Astrocyte of the cerebellum (primary cell): Measurements from ENCODE around the gene ZBTB16.
A peak's percentile ranks its signal among the peaks of the same experiment; 100 is the strongest.

Source experiments
- DNase-seq: peaks from one replicate; pipeline ENCODE4 v3.0.0-alpha.2; 2011; ENCODE audit warnings: low read depth
- H3K4me3 ChIP-seq: 2 replicates; pipeline ENCODE4 v1.5.1; 2011; ENCODE audit warnings: mild to moderate bottlenecking, low read depth, low read length, moderate library complexity
- CTCF ChIP-seq: IDR thresholded peaks from 2 replicates; pipeline ENCODE4 v1.5.1; 2012; ENCODE audit warnings: low read length, low read depth, moderate library complexity, mild to moderate bottlenecking; ENCODE audit errors: missing control alignments
- in situ Hi-C: cut with HindIII; loops from 2 replicates; pipeline ENCODE4 v1.10.0; 2017; ENCODE audit warnings: low sequenced_read_pairs

The ZBTB16 gene

DNA sequence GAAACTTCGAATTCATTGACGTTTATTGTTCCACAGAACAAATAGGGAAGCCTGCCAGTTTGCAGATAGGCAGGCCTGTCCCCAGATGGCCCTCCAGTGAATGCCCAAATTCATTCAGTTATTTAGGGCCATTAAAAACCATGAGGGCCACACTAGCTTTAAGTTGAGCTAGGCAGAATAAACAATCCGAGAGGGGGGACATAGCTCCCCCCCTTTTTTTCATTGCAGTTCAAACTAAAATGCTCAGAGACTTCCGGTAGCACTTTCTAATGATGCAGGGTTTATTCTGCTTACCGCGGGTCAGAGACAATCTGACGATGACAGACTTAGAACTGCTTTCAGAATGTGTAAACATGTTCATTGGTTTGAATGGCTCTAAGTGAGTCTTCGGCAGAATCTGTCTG lies 72.0 kb downstream of the ZBTB16 start:
- in situ Hi-C loops, result no loop called here
- TF ChIP-seq CTCF, result no peak
- no peak overlapping the region for H3K4me3 ChIP-seq
- DNase-seq, result no peak

DNA sequence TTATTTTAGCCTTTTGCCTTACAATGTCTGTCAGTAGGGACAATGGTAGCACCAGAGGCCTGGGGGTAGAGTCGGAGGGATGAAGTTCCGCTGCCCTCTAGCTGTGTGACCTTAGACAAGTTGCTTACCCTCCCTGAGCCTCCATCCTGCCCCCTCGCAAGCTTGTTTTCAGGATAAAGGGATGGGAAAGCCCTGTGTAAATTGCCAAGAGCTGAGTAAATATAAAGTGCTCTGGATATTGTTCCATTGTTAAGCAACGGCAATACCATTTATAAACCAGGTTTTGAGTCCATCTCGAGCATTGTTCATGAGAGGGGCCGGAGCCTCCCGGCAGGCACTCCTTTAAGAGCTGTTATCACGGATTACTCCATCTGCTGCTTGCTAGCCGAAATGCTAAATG lies 72.9 kb downstream of the ZBTB16 start:
- DNase-seq, result no peak
- H3K4me3 ChIP-seq, result no peak overlapping the region
- in situ Hi-C loops, result no loop called here
- no peak for TF ChIP-seq CTCF

DNA sequence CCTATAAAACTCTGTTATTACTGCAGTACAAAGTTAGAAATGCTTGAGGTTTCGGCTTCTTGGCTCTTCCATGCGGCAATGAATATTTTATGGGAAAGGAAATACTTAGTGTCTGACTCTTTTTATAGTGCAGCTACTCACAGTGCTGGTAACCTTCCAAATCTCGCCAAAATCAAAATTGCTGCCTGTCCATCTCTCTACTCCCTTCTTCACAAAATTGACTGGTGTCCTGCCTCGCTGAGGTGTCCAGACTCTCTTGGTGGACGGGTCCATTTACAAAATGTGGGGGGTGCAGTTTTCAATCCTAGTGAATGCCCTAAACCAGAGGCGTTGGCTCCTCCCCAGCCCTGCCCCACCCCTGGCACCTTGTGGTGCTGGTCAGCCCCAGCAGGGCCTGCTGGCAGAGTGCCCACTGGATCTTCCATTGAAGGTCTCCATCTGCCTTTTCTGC lies 73.5 kb downstream of the ZBTB16 start:
- TF ChIP-seq CTCF, result no peak
- peak; percentile 58 for DNase-seq
- H3K4me3 ChIP-seq, result no peak overlapping the region
- in situ Hi-C loops, result no loop called here

- H3K4me3 ChIP-seq, result no peak overlapping the region
- DNase-seq, result peak; percentile 53
- TF ChIP-seq CTCF, result peak; percentile 14
- in situ Hi-C loops, result no loop called here
Observed at GRCh38 chr11:114133548-114134329, 74.2 kb downstream of the ZBTB16 start.

DNA sequence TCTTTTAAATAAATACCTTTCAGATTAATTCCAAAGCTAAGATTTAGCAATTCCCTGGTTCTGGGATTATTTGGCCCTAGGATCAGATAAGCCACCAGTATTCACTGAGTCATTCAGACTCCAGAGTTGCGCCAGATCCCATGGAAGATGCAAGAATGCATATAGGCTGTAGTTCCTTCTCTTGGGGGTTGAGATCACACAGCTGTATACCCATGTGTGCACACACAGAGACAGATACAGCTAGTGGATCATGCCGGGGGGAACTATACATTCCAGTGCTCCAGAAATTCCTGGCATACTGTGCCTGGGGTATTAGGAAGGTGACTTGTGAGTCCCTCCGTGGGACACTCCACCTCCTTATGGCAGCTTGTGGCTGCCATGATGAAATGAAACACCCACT lies 75.4 kb downstream of the ZBTB16 start:
- in situ Hi-C loops, result no loop called here
- peak; percentile 42 for DNase-seq
- H3K4me3 ChIP-seq, result no peak overlapping the region
- no peak for TF ChIP-seq CTCF

GRCh38 chr11:114135737-114136151 lies 76.2 kb downstream of the ZBTB16 start:
- in situ Hi-C loops, result no loop called here
- peak; percentile 82 for DNase-seq
- H3K4me3 ChIP-seq, result no peak overlapping the region
- no peak for TF ChIP-seq CTCF
